ENCODE measurements around the gene MSS51.

DNA sequence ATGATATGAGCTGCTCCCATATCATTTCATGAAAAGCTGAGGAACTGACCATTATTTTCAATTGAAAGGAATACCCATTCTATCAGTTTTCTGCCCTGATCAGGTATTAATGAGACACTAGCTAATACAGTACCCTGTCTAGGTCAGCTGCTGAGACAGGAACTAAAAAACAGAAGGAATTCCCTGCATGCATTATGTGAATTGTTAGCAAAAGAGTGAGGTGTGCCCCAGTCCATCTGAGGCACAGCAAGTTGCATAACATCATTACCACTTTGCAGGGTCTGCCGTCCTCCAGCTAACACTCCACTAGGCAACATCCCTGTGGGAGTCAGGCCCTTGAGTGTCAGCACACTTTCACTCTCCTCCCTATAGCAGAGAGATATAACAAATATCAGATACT is 11.1 kb upstream of the MSS51 start:
- TF ChIP-seq CTCF (IDR thresholded peaks at IDR 0.05) = no peak
- no peak for TF ChIP-seq POLR2AphosphoS5 (IDR thresholded peaks at IDR 0.05)
